Measurements from ENCODE around the gene ETS2.
A peak's percentile ranks its signal among the peaks of the same experiment; 100 is the strongest.
"Not testable (repeated sequence)": the region's sequence is repeated elsewhere in the genome, so short reads cannot be mapped to it uniquely, and the experiment has no call there.

The ETS2 gene

DNA sequence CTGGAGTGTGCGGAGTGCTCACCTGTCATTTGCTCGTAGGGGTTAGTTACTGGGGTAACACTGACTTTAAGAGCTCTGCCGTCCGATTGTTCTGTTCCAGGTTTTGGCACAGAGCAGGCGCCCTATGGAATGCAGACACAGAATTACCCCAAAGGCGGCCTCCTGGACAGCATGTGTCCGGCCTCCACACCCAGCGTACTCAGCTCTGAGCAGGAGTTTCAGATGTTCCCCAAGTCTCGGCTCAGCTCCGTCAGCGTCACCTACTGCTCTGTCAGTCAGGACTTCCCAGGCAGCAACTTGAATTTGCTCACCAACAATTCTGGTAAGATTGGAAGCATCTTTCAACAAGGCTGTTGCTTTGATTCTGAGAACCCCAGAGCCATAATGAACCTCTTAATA lies 12.6 kb downstream of the ETS2 start:
- no peak for DNase-seq

DNA sequence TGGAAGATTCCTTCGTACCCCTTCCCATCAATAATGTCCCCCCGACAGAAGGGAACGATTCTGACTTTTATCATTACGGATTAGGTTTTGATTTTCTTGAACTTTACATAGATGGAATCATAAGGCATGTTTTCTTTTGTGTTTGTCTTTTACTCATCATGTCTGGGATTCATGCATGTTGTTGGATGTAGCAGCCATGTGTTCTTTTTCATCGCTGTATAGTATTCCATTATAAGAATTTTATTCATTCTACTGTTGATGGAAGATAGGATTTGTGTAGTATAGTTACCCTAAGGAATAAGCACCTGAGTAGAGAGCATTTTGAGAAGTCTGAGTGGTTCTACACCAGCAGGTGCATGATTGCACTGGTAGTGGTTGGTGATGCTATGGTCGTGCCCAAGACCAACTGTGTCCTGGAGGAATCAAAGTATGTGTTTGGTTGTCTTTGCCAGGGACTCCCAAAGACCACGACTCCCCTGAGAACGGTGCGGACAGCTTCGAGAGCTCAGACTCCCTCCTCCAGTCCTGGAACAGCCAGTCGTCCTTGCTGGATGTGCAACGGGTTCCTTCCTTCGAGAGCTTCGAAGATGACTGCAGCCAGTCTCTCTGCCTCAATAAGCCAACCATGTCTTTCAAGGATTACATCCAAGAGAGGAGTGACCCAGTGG lies 13.5 kb downstream of the ETS2 start:
- DNase-seq, result no peak

DNA sequence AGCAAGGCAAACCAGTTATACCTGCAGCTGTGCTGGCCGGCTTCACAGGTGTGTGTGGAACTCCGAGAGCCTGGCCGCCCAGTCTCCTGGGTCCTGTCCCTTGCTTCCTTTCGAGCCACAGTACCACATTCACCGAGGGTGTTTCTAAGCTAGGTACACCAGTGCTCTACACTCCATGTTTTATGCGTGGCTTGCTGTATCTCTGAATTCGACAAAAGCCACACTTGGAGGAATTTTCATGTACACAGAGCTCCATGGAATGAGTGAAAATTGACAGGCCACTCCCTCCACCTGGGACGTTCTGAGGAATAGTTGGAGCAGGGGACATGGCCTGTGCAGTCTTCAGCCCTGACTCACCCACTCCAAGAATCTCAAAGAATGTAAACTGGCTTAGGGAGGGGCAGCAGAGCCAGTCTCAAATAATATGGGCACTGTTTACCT lies 14.0 kb downstream of the ETS2 start:
- no peak for DNase-seq

DNA sequence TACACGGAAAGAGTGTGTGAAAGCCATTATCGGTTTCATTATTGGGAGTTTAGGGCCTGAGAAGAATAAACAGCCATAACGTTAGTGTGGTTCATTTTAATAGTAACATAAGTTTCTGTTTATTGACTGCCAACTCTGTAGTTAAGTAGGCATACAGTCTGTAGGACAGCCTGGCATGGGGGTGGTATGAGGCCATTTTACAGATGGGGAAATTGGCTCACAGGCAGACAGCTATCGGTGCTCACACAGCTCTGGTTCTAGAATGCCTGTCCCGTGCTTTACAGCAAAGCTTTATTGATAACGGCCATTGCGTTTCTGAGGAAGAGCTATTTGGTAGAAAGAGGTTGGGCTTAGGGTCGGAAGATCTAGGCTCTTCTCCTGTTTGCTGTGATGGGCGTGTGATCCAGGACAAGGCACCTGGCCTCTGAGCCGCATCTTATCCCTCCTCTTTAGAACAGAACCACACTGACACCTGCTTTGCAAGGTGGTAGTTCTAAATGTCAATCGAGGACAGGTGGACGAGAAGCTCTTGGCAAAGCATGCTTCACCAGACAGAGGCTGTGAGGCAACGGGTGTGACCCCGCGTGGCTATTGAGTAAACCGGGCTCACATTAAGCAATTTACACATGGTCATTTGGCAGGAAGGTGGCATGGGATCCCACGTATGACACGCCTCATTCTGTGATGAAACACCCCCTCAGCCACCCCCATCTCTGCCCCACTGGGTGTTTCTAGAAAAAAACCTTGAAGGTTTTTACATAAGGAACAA lies 14.9 kb downstream of the ETS2 start:
- DNase-seq, result no peak

- no peak for DNase-seq
Observed at GRCh38 chr21:38821248-38821647, 15.5 kb downstream of the ETS2 start.

- no peak for DNase-seq
Observed at GRCh38 chr21:38821959-38822682, 16.4 kb downstream of the ETS2 start.

DNA sequence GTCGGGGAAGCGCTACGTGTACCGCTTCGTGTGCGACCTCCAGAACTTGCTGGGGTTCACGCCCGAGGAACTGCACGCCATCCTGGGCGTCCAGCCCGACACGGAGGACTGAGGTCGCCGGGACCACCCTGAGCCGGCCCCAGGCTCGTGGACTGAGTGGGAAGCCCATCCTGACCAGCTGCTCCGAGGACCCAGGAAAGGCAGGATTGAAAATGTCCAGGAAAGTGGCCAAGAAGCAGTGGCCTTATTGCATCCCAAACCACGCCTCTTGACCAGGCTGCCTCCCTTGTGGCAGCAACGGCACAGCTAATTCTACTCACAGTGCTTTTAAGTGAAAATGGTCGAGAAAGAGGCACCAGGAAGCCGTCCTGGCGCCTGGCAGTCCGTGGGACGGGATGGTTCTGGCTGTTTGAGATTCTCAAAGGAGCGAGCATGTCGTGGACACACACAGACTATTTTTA lies 17.1 kb downstream of the ETS2 start:
- no peak for DNase-seq

GRCh38 chr21:38823737-38824123 lies 18.0 kb downstream of the ETS2 start:
- DNase-seq, result no peak

DNA sequence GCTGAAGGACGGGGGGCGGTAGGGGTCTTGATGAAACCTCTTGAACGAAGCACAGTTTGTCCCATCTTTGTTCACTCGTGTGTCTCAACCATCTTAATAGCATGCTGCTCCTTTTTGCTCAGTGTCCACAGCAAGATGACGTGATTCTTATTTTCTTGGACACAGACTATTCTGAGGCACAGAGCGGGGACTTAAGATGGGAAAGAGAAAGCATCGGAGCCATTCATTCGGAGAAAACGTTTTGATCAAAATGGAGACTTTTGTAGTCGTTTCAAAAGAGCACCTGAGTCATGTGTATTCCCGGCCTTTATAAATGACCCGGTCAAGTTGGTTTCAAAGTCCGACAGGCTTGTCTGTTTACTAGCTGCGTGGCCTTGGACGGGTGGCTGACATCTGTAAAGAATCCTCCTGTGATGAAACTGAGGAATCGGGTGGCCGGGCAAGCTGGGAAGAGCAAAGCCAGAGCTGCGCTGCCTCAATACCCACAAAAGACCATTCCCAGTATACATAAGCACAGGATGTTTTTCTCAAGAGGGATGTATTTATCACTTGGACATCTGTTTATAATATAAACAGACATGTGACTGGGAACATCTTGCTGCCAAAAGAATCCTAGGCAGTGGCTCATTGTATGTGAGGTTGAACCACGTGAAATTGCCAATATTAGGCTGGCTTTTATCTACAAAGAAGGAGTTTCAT lies 18.5 kb downstream of the ETS2 start:
- DNase-seq, result no peak

GRCh38 chr21:38825269-38825668 lies 19.5 kb downstream of the ETS2 start:
- no peak for DNase-seq

- DNase-seq, result no peak
Observed at GRCh38 chr21:38825921-38826320, 20.2 kb downstream of the ETS2 start.

DNA sequence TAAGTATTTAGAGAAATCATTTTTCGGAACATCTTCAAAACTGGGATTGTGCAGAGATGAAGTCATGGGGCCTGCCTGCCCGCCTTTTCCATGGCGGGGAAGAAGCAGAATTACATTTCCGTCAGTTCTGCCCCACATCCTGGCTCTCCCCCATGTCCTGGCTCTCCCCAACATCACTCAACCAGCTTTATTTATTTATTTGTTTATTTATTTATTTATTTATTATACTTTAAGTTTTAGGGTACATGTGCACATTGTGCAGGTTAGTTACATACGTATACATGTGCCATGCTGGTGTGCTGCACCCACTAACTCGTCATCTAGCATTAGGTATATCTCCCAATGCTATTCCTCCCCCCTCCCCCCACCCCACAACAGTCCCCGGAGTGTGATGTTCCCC lies 22.4 kb downstream of the ETS2 start:
- DNase-seq, result not testable (repeated sequence)

DNA sequence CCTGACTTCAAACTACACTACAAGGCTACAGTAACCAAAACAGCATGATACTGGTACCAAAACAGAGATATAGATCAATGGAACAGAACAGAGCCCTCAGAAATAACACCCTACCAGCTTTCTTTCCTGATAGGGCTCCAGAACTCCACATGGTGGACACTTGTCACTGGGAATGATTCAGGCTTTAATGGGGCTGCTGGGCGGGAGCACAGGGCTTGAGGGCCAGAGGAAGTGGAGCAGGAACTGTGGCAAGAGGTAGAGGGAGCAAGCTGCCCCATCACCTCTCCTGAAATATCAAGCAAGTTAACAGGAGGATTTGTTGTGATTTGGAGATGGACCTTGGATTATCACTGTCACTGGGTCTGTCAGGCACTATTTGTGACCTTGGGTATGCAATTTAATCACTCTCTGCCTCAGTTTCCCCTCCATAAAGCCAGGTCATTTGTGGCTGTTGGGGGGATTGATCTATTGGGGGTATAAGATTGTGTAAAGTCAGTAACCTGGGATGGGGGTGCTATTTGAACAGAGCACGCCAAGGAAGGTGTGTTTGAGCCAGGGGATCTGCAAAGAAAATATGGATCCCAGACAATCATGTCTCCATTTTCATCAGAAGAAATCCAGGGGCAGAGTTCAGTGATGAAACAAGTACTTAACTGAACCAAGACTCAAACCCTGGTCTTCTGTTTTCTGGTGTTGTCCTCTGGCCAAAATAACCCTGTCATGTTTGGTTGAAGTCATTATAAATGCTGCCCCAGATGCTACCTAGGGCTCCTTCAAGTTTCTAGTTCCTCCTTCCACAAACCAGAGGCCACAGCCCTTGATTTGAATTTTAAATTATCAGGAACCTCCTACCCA lies 25.2 kb downstream of the ETS2 start:
- no peak for DNase-seq

- no peak for DNase-seq
Observed at GRCh38 chr21:38831526-38832467, 26.1 kb downstream of the ETS2 start.

- no peak for DNase-seq
Observed at GRCh38 chr21:38832664-38833063, 26.9 kb downstream of the ETS2 start.

GRCh38 chr21:38833117-38833516 lies 27.4 kb downstream of the ETS2 start:
- DNase-seq, result no peak

GRCh38 chr21:38834725-38835124 lies 29.0 kb downstream of the ETS2 start:
- DNase-seq, result peak; percentile 51

- no peak for DNase-seq
Observed at GRCh38 chr21:38837806-38838461, 32.2 kb downstream of the ETS2 start.

DNA sequence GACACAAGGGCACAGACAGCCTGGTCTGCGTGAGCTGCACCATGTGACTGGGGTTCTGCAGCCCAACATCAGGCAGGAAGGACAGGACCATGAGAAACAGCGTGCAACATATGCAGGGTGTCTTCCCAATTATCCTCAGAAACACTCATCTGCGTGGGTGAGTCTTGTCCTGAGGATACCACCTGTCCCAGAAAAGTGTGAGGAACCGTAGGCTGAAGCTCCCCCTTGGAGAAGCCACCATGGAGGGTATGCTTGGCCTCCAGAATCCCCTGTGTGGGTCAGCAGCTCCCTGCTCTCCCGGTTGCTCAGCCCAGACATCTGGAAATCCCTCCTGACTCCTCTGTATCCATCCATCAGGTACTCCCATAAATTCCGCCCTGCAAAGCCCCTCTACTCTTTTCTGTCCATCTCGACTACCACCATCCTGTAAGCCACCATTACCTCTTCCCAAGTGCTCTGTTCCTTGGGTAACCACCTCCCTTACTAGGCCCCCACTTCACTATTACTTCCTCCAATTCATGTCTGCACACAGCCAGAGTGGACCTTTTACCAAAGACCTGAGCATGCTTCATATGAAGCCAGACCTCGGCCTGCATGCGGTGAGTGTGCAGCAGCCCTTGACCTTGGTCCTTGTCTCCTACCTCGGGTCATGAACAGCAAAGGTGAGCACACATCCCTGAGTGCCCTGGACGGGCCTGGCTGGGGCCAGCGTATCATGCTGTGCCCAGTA lies 33.0 kb downstream of the ETS2 start:
- no peak for DNase-seq

Measured in NCI-H510A treated with DMSO at 0.1 percent for 48 hours (cell line).